Fibroblast of gingiva (primary cell): ENCODE results near the gene CHRNA9.
A peak's percentile ranks its signal among the peaks of the same experiment; 100 is the strongest.
"Not testable (repeated sequence)": the region's sequence is repeated elsewhere in the genome, so short reads cannot be mapped to it uniquely, and the experiment has no call there.

Experiments
- DNase-seq: peaks from one replicate; pipeline ENCODE4 v3.0.0-alpha.2; 2011; ENCODE audit warnings: low read depth

The CHRNA9 gene

GRCh38 chr4:40380647-40381046, 45.5 kb downstream of the CHRNA9 start:
- DNase-seq = no peak

GRCh38 chr4:40388239-40388638, 53.1 kb downstream of the CHRNA9 start:
- no peak for DNase-seq

GRCh38 chr4:40389986-40390385, 54.9 kb downstream of the CHRNA9 start:
- no peak for DNase-seq

GRCh38 chr4:40392241-40392640, 57.1 kb downstream of the CHRNA9 start:
- DNase-seq = not testable (repeated sequence)

- no peak for DNase-seq
Observed at GRCh38 chr4:40394236-40394635, 59.1 kb downstream of the CHRNA9 start.

GRCh38 chr4:40395166-40395900, 60.2 kb downstream of the CHRNA9 start:
- DNase-seq = no peak

GRCh38 chr4:40395908-40396793, 61.0 kb downstream of the CHRNA9 start:
- peak; percentile 42 for DNase-seq

- no peak for DNase-seq
Observed at GRCh38 chr4:40399578-40399977, 64.4 kb downstream of the CHRNA9 start.

- DNase-seq = no peak
Observed at GRCh38 chr4:40401096-40401495, 66.0 kb downstream of the CHRNA9 start.

- no peak for DNase-seq
Observed at GRCh38 chr4:40401631-40402030, 66.5 kb downstream of the CHRNA9 start.

GRCh38 chr4:40402556-40402955, 67.4 kb downstream of the CHRNA9 start:
- no peak for DNase-seq

- no peak for DNase-seq
Observed at GRCh38 chr4:40403081-40403480, 67.9 kb downstream of the CHRNA9 start.
